K562 (cell line): ENCODE data around the gene SREBF1.

ENCODE experiments used
- GATAD2B ChIP-seq: fragments of 450-650 bp; IDR thresholded peaks from 2 replicates; pipeline ENCODE4 v1.6.1; 2017; ENCODE audit warnings: mild to moderate bottlenecking, borderline replicate concordance
- POLR2A ChIP-seq: fragments of 450-650 bp; conservative IDR thresholded peaks from 2 replicates; pipeline ENCODE4 v1.6.1; 2016
- YBX1 ChIP-seq: fragments of 450-650 bp; IDR thresholded peaks from 2 replicates; pipeline ENCODE4 v1.7.1; 2016; ENCODE audit warnings: mild to moderate bottlenecking
- TF ChIP-seq, protein P1 (sequence below), 3 experiments: IDR thresholded peaks in 2 of 3; conservative IDR thresholded peaks in 1 of 3; 2 replicates each; pipeline ENCODE4 v1.5.1; 2011 to 2012; ENCODE audit warnings: low read length in 3 of 3, mild to moderate bottlenecking in 3 of 3, control low read depth in 2 of 3, improper control_type of control experiment in 1 of 3, inconsistent platforms in 1 of 3, low read depth in 1 of 3, mixed read lengths in 1 of 3, moderate library complexity in 1 of 3; ENCODE audit not compliant: insufficient read depth in 2 of 3
- TF ChIP-seq, protein P2 (sequence below): sonication (generic); formaldehyde crosslinking; IDR thresholded peaks from 2 replicates; pipeline ENCODE4 v1.8.1; 2023; ENCODE audit warnings: mild to moderate bottlenecking, missing genetic modification reagents

DNA sequence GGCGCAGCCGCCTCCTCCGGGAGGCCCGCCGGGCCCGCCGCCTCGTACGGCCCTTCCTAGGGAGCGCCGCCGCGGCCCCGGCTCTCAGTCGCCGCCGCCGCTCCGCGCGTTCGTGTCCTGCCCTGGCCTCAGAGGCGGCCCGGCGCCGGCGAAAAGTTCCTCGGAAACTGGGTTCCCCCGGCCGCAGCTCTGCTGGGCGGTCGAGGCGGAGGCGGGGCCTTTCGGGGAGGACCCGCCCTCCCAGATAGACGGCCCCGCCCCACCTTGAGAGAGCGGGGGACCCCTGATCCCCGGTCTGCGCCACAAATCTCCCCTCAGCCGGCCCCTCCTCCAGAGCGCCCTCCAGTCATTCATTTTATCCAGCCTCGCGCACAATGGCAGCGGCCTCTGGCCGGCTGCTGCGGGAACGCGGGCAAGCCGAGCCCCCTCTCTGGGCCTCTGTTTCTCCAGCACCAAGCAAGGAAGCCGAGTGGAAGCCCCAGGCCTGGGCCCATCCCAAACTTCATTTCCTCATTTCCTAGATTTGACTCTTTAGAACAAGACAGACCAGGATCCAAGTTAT, at the start of gene SREBF1:
- TF ChIP-seq GATAD2B (no peak), POLR2A (peak; percentile 13; the same call in 1 of the 2 replicates), YBX1 (no peak)
- TF ChIP-seq, protein P1, sequence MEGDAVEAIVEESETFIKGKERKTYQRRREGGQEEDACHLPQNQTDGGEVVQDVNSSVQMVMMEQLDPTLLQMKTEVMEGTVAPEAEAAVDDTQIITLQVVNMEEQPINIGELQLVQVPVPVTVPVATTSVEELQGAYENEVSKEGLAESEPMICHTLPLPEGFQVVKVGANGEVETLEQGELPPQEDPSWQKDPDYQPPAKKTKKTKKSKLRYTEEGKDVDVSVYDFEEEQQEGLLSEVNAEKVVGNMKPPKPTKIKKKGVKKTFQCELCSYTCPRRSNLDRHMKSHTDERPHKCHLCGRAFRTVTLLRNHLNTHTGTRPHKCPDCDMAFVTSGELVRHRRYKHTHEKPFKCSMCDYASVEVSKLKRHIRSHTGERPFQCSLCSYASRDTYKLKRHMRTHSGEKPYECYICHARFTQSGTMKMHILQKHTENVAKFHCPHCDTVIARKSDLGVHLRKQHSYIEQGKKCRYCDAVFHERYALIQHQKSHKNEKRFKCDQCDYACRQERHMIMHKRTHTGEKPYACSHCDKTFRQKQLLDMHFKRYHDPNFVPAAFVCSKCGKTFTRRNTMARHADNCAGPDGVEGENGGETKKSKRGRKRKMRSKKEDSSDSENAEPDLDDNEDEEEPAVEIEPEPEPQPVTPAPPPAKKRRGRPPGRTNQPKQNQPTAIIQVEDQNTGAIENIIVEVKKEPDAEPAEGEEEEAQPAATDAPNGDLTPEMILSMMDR (IDR thresholded peaks at IDR 0.05 in 2 of 3, conservative IDR thresholded peaks at IDR 0.05 in 1 of 3; ENCODE audit: insufficient read depth in 2 of 3, low read depth in 1 of 3, low read length in 3 of 3), result no peak
- TF ChIP-seq, protein P2, sequence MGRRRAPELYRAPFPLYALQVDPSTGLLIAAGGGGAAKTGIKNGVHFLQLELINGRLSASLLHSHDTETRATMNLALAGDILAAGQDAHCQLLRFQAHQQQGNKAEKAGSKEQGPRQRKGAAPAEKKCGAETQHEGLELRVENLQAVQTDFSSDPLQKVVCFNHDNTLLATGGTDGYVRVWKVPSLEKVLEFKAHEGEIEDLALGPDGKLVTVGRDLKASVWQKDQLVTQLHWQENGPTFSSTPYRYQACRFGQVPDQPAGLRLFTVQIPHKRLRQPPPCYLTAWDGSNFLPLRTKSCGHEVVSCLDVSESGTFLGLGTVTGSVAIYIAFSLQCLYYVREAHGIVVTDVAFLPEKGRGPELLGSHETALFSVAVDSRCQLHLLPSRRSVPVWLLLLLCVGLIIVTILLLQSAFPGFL (CRISPR knock-in tag), result no peak
